Measurements from ENCODE around the gene PARVB. TPM values are rescaled to one million over a fixed set of nuclear protein-coding genes. Genes with fewer than 3 reads are reported as not detected.

PARVB gene
- total and polyA plus RNA-seq, 8 donors = 3.8 to 27.3 (median 10.4) TPM

DNA sequence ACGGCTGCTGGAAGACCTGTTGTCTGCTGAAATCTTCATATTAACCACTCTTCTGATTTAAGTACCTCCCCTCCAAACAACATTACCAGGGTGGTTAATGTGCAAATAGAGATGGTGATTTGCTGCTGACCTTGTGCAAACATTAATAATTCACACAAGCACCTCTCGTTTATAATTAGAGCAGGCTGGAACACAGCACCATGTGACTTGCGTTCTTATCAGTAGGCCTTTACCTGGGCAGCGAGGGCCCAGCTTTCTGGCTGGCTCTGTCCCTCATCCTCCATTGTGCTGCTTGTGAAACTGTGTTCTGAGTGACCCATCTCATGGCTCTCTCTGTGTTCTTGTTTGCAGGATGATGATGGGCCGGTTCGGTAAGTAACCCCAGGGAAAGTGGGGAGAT, 115.7 kb downstream of the PARVB start:
- FAIRE-seq (no peak), DNase-seq (no peak), ATAC-seq (peak in 2 of 4 donors; percentile 43 to 52)
- no peak overlapping the region for H3K4me3 ChIP-seq
- no peaks in the 10 kb centered on the region for H3K36me3 ChIP-seq
- no peaks in the 10 kb centered on the region for H3K4me1 ChIP-seq
- intact Hi-C loops (cut with DNase I) = no loop called here
- WGBS, 2 donors = 46 to 53% methylated on average over 6 of the region's 6 CpGs
- TF ChIP-seq, protein P1, sequence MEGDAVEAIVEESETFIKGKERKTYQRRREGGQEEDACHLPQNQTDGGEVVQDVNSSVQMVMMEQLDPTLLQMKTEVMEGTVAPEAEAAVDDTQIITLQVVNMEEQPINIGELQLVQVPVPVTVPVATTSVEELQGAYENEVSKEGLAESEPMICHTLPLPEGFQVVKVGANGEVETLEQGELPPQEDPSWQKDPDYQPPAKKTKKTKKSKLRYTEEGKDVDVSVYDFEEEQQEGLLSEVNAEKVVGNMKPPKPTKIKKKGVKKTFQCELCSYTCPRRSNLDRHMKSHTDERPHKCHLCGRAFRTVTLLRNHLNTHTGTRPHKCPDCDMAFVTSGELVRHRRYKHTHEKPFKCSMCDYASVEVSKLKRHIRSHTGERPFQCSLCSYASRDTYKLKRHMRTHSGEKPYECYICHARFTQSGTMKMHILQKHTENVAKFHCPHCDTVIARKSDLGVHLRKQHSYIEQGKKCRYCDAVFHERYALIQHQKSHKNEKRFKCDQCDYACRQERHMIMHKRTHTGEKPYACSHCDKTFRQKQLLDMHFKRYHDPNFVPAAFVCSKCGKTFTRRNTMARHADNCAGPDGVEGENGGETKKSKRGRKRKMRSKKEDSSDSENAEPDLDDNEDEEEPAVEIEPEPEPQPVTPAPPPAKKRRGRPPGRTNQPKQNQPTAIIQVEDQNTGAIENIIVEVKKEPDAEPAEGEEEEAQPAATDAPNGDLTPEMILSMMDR (IDR thresholded peaks at IDR 0.05) = no peak
- no peak overlapping the region for H3K27ac ChIP-seq
- no peaks in the 10 kb centered on the region for H3K9me3 ChIP-seq
- H3K27me3 ChIP-seq = no peaks in the 10 kb centered on the region

DNA sequence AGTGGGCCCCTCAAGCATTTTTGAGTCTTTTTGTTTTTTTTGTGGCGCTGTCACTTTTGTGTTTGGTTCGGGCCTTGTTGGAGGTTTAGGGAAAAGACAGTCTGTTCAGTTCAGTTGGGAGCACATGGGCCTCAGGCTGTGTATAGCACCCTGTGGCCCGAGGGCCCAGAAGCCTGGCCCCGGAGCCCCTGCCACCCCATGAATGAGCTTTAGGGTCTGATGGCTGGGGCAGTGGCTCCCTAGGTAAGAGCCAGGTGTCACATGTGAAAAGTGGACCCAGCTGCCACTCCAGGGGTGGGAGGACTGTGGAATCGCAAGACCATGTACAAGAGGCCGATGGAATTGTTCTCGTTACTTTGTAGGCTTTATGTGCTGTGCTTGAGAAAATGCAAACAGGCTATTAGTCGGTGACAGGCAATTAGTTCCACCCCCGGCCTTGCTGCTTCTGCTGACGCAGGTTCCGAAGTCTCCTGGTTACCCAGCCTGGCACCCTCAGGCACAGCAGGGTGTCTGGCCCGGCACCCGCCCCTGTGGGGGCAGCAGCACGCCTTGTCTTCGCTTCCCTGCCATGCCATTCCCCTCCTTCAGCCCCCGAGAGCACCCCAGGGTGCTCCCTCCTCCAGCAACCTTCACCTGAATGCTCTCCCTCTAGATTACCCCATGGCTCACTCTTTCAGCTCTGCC, 118.5 kb downstream of the PARVB start:
- Histone ChIP-seq H3K4me1 (no peaks in the 10 kb centered on the region), H3K4me3 (no peak overlapping the region), H3K36me3 (no peaks in the 10 kb centered on the region), H3K9me3 (no peaks in the 10 kb centered on the region), H3K27ac (no peak overlapping the region), H3K27me3 (no peaks in the 10 kb centered on the region)
- FAIRE-seq (no peak), ATAC-seq (peak in 3 of 4 donors; percentile 39 to 80 (median 71)), DNase-seq (peak in 1 of 6 donors; percentile 9)
- intact Hi-C loops (cut with DNase I) = no loop called here
- 80 to 82% methylated on average over 16 of the region's 16 CpGs for WGBS, 2 donors
- TF ChIP-seq, protein P1 (IDR thresholded peaks at IDR 0.05) = no peak

DNA sequence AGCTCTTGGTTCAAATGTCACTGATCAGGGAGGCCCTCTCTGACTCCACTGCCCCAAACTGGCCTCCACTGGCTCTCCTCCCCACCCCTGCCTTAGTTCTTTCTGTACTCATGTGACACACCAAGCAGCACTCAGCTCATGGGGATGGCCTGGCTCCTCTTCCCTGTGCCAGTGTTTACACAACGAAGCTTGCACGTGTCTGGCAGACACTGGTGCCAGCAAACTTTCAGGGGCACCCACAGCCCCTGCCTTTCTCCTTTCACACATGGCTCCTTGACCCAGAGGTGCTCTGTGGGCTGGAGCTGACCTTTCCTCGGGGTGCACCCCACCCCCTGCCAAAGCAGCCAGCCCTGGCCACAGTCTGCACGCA, 119.0 kb downstream of the PARVB start:
- Histone ChIP-seq H3K27me3 (no peaks in the 10 kb centered on the region), H3K27ac (no peak overlapping the region), H3K36me3 (no peaks in the 10 kb centered on the region), H3K9me3 (no peaks in the 10 kb centered on the region), H3K4me3 (no peak overlapping the region), H3K4me1 (no peaks in the 10 kb centered on the region)
- TF ChIP-seq, protein P1 (IDR thresholded peaks at IDR 0.05) = no peak
- intact Hi-C loops (cut with DNase I) = no loop called here
- DNase-seq = no peak
- peak in 3 of 4 donors; percentile 15 to 50 (median 48) for ATAC-seq
- WGBS, 2 donors = 43 to 59% methylated on average over 4 of the region's 4 CpGs
- FAIRE-seq = no peak

DNA sequence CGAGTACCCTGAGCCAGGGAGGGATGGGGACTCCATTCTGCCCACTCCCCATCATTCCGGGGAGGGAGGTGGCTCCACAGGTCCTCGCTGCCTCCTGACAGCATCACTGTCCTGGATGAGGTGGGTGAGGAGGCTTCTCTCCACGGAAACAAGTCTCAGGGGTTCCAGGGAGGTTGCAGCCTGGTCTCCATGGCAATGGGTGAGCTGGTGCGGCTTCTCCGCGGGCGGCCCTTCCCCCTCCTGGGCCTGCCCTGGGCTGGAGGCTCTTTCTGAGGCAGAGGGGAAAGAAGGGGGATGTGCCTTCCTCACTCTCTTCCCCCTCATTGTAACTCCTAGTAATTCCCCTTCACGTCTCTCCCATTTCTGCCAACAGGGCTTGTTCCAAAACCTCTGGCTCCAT, 119.5 kb downstream of the PARVB start:
- DNase-seq (no peak), FAIRE-seq (no peak), ATAC-seq (no peak)
- Histone ChIP-seq H3K9me3 (no peaks in the 10 kb centered on the region), H3K27ac (no peak overlapping the region), H3K36me3 (no peaks in the 10 kb centered on the region), H3K27me3 (no peaks in the 10 kb centered on the region), H3K4me3 (no peak overlapping the region), H3K4me1 (no peaks in the 10 kb centered on the region)
- TF ChIP-seq, protein P1 (IDR thresholded peaks at IDR 0.05) = no peak
- WGBS, 2 donors = 58 to 72% methylated on average over 9 of the region's 9 CpGs
- intact Hi-C loops (cut with DNase I) = no loop called here

- H3K27me3 ChIP-seq = no peaks in the 10 kb centered on the region
- DNase-seq (peak in 1 of 6 donors; percentile 2), ATAC-seq (no peak), FAIRE-seq (no peak)
- 82 to 94% methylated on average over 10 of the region's 10 CpGs for WGBS, 2 donors
- H3K36me3 ChIP-seq = no peaks in the 10 kb centered on the region
- H3K9me3 ChIP-seq = no peaks in the 10 kb centered on the region
- intact Hi-C loops (cut with DNase I) = no loop called here
- H3K4me3 ChIP-seq = no peak overlapping the region
- TF ChIP-seq, protein P1 (IDR thresholded peaks at IDR 0.05) = no peak
- no peak overlapping the region for H3K27ac ChIP-seq
- no peaks in the 10 kb centered on the region for H3K4me1 ChIP-seq
Observed at GRCh38 chr22:44144046-44144569, 120.0 kb downstream of the PARVB start.
